SJSA1 (cell line): Measurements from ENCODE around the gene AHRR. TPM values are rescaled to one million over a fixed set of nuclear protein-coding genes. Genes with fewer than 3 reads are reported as not detected.

ENCODE experiments used
- DNase-seq, 2 experiments: peaks; one replicate each; pipeline ENCODE4 v3.0.0-alpha.2; 2015 to 2020; ENCODE audit warnings: low spot score in 2 of 2, low read depth in 1 of 2
- H3K27ac ChIP-seq: fragments of 250-450 bp; sonication (Bioruptor Pico); 2 replicates; pipeline ENCODE4 v1.5.1; 2020; ENCODE audit warnings: mild to moderate bottlenecking, moderate library complexity
- H3K27me3 ChIP-seq: fragments of 250-450 bp; sonication (Bioruptor Pico); replicated peaks from 2 replicates; pipeline ENCODE4 v1.5.1; 2020; ENCODE audit warnings: mild to moderate bottlenecking, moderate library complexity
- H3K36me3 ChIP-seq: fragments of 250-450 bp; sonication (Bioruptor Pico); 2 replicates; pipeline ENCODE4 v1.5.1; 2020; ENCODE audit warnings: mild to moderate bottlenecking
- H3K4me1 ChIP-seq: fragments of 250-450 bp; sonication (Bioruptor Pico); replicated peaks from 2 replicates; pipeline ENCODE4 v1.6.1; 2021; ENCODE audit warnings: mild to moderate bottlenecking
- H3K4me3 ChIP-seq: fragments of 250-450 bp; sonication (Bioruptor Pico); 2 replicates; pipeline ENCODE4 v1.5.1; 2020; ENCODE audit warnings: mild to moderate bottlenecking
- H3K9me3 ChIP-seq: fragments of 250-450 bp; sonication (Bioruptor Pico); replicated peaks from 2 replicates; pipeline ENCODE4 v1.5.1; 2020; ENCODE audit warnings: mild to moderate bottlenecking
- total RNA-seq: library from RNA; depleted of rRNA; stranded (reverse); fragments of >200 nt; shearing (Covaris generic); gene quantifications from 2 replicates; pipeline ENCODE4 v1.2.3, GENCODE V29; 2014

The AHRR gene
- total RNA-seq, 1 experiment from 2014 or later: 22.6 TPM

DNA sequence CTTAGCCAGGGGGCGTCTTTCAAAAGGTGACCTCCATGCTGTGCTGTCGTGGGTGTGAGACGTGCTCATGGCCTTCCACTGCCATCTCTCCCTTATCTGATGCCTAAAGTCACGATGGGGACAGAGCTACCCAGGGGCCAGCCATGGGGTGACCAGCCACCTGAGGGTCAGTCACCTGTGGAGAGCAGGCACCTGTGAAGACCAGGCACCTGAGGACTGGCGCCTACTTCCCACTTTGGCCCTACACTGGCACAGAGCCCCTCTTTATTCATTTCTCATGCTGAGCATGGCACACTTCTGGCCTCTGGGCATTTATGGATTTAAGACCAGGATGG lies 115.1 kb downstream of the AHRR start:
- Histone ChIP-seq H3K36me3 (peaks cover 18% of the 10 kb centered on the region), H3K27ac (no peak overlapping the region), H3K4me1 (no peaks in the 10 kb centered on the region; the same call in 1 of the 2 replicates), H3K4me3 (no peak overlapping the region), H3K9me3 (no peaks in the 10 kb centered on the region), H3K27me3 (no peaks in the 10 kb centered on the region)
- peak in 1 of 2 experiments; percentile 40 for DNase-seq

DNA sequence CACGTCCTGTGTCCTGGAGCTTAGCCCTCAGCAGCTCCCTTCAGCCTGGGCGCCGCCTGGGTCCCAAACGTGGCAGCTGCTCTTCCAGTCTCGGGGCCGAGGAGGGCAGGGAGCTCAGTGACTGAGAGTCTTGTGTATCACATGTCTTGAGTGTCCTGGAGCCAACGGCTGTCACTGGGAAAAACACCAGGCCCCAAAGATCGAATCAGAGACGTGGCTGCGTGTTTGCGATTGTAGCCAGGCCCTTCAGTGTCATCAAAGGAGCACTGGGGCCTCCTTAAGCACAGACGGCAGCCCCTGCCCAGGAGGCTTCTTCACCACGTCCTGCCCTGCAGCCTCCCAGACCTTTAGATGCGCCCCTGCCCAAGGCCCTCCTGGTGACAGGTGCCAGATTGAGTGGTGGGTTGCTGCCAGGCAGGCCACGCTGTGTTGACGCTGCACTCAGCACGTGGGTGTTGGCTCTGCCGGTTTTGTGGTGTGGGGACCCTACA lies 115.8 kb downstream of the AHRR start:
- H3K27me3 ChIP-seq: no peaks in the 10 kb centered on the region
- no peak overlapping the region for H3K4me3 ChIP-seq
- peak in 1 of 2 experiments; percentile 42 for DNase-seq
- peaks cover 5% of the 10 kb centered on the region for H3K4me1 ChIP-seq
- peaks cover 16% of the 10 kb centered on the region for H3K36me3 ChIP-seq
- no peaks in the 10 kb centered on the region for H3K9me3 ChIP-seq
- no peak overlapping the region for H3K27ac ChIP-seq

DNA sequence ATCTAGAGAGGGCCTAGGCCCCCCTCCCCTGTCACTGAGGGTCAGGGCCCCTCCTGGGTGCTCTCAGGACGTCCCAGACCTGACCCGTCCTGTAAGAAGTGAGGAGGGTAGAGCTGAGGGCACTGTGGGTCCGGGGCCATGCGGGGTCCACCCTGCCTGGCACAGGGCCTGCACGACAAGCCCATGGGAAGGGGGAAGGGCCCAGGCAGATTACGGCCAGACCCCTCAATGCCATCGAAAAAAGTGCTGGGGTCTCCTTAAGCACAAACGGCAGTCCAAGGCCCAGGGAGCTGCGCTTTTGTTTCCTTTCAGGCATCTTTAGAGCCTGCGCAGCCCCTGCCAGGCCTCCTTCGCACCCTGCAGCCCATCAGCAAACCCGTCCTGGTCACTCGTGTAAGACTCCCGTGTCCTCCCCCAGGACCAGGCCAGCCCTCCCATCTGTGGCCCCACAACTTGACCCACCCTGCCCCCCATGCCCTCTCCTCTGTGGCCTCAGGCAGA lies 117.0 kb downstream of the AHRR start:
- peak in 1 of 2 experiments; percentile 41 for DNase-seq
- Histone ChIP-seq H3K9me3 (no peaks in the 10 kb centered on the region), H3K36me3 (peaks cover 14% of the 10 kb centered on the region), H3K4me1 (peaks cover 12% of the 10 kb centered on the region), H3K27ac (no peak overlapping the region), H3K4me3 (no peak overlapping the region), H3K27me3 (no peaks in the 10 kb centered on the region)

DNA sequence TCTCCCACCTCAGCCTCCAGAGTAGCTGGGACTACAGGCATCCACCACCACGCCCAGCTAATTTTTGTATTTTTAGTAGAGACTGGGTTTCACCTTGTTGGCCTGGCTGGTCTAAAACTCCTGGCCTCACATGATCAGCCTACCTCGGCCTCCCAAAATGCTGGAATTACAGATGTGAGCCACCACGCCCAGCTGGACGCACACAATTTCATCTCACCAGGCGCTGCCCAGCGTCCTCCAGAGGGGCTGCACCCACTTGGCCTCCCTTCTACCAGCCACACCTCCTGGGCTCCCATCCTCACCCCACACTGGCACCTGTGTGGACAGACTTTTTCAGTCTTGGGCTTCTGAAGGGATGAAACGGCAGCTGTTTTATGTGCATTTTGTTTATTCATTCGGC lies 117.7 kb downstream of the AHRR start:
- H3K4me3 ChIP-seq: no peak overlapping the region
- no peak overlapping the region for H3K27ac ChIP-seq
- H3K36me3 ChIP-seq: peaks cover 16% of the 10 kb centered on the region
- peak in 1 of 2 experiments; percentile 42 for DNase-seq
- no peaks in the 10 kb centered on the region for H3K27me3 ChIP-seq
- peaks cover 17% of the 10 kb centered on the region for H3K4me1 ChIP-seq
- no peaks in the 10 kb centered on the region for H3K9me3 ChIP-seq

DNA sequence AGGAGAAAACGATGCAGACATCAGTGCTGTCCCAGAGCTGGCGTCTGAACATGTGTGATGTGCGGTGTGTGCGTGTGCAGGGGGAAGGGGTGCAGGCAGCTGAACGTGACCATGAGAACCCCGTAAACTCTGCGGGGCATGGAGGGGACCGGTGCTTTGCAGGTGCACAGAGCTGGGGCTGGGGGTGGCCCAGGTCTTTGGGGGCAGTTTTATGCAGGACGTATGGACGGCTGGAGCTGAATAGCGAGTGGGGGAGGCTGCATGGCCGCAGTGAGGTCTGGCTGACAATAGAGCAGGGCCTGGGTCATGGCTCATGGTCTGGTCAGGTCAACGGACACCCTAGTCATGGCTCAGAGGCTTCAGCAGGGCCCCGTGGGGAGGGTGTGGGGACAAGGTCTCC lies 118.1 kb downstream of the AHRR start:
- peak in 1 of 2 experiments; percentile 39 for DNase-seq
- H3K4me1 ChIP-seq: peaks cover 17% of the 10 kb centered on the region
- H3K4me3 ChIP-seq: no peak overlapping the region

GRCh38 chr5:440401-441201 lies 119.1 kb downstream of the AHRR start:
- Histone ChIP-seq H3K4me1 (peaks cover 17% of the 10 kb centered on the region), H3K9me3 (no peaks in the 10 kb centered on the region), H3K36me3 (peaks cover 17% of the 10 kb centered on the region), H3K27me3 (no peaks in the 10 kb centered on the region), H3K27ac (no peak overlapping the region), H3K4me3 (no peak overlapping the region)
- DNase-seq: peak in 1 of 2 experiments; percentile 37

More for the DNA sequence above, 118.1 kb downstream of the AHRR start:
- Histone ChIP-seq H3K27me3 (no peaks in the 10 kb centered on the region), H3K9me3 (no peaks in the 10 kb centered on the region), H3K27ac (no peak overlapping the region), H3K36me3 (peaks cover 15% of the 10 kb centered on the region)

DNA sequence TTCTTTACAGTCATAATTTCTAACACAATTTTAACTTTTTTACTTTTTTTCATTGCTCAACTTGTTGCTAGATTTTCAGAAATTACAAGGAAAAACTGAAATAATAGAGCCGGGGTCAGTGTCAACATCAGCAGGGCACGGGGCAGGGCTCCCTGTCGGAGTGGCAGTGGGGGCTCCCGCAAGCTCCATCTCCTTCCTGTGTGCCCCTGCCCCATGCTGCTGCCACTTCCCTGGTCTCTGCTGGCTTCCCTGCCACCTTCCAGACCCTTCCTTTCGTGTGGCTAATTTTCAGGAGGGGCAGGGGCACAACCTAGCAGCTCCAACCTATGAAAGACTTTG lies 120.5 kb downstream of the AHRR start:
- H3K27me3 ChIP-seq: no peaks in the 10 kb centered on the region
- peaks cover 29% of the 10 kb centered on the region for H3K36me3 ChIP-seq
- H3K27ac ChIP-seq: peak overlapping the region; percentile 77; the same call in 1 of the 2 replicates
- DNase-seq: no peak
- H3K4me1 ChIP-seq: peaks cover 22% of the 10 kb centered on the region
- peak overlapping the region; percentile 90 for H3K4me3 ChIP-seq
- no peaks in the 10 kb centered on the region for H3K9me3 ChIP-seq

GRCh38 chr5:442335-443238 lies 121.1 kb downstream of the AHRR start, which contains the start of gene EXOC3:
TSS of gene EXOC3 (plus strand) at chr5:443176. CDS start at chr5:446206, 3,030 bp downstream.
- Histone ChIP-seq H3K27me3 (no peaks in the 10 kb centered on the region), H3K4me1 (peaks cover 22% of the 10 kb centered on the region), H3K36me3 (peaks cover 35% of the 10 kb centered on the region), H3K9me3 (no peaks in the 10 kb centered on the region), H3K27ac (peak within 1 kb of the TSS; percentile 77), H3K4me3 (peak within 1 kb of the TSS; percentile 90)
- peak; percentile 82 to 83 for DNase-seq

DNA sequence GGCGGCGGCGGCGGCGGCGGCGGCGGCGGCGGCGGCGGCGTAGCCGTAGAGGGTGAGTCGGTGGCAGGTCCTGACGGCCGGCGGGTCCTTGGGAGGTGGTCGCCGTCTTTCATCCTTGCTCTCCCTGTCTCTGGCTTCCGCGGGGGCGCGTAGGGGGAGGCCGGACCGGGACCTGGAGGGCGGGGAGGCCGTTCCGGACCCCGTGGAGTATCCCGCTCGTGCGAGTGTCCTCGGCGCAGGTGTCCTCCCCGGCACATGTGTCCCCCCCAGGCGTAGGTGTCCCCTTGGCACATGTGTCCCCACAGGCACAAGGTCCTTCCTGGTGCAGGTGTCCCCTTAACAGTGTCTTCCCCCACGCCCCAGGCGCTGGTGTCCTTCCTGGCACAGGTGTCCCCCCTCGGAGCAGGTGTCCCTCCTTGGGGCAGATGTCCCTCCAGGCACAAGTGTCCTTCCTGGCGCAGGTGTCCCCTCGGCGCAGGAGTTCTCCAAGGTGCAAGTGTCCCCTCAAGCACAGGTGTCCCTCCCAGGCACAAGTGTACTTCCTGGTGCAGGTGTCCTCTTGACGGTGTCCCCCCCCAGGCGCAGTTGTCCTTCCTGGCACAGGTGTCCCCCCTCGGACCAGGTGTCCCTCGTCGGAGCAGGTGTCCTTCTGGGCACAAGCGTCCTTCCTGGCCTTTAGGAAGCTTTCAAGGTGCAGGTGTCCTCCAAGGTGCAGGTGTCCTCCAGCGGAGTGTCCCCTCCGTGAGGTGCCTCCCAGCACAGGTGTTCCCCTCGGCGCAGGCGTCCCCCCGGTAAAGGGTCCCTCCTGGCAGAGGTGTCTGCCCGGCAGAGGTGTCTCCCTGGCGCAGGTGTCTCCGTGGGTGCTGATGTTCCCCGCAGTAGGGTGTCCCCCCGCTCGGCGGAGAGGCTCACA lies 122.0 kb downstream of the AHRR start:
- peak in 1 of 2 experiments; percentile 47 for DNase-seq
- Histone ChIP-seq H3K4me1 (peaks cover 22% of the 10 kb centered on the region), H3K9me3 (no peaks in the 10 kb centered on the region), H3K4me3 (peak overlapping the region; percentile 90), H3K36me3 (peaks cover 44% of the 10 kb centered on the region), H3K27me3 (no peaks in the 10 kb centered on the region), H3K27ac (peak overlapping the region; percentile 77)

GRCh38 chr5:444226-444625 lies 122.7 kb downstream of the AHRR start:
- Histone ChIP-seq H3K9me3 (no peaks in the 10 kb centered on the region), H3K4me3 (peak overlapping the region; percentile 90; the same call in 1 of the 2 replicates), H3K27me3 (no peaks in the 10 kb centered on the region), H3K27ac (no peak overlapping the region), H3K36me3 (peaks cover 52% of the 10 kb centered on the region), H3K4me1 (peaks cover 22% of the 10 kb centered on the region)
- DNase-seq: no peak

- Histone ChIP-seq H3K4me3 (no peak overlapping the region), H3K9me3 (no peaks in the 10 kb centered on the region), H3K27me3 (no peaks in the 10 kb centered on the region), H3K4me1 (peaks cover 22% of the 10 kb centered on the region), H3K27ac (no peak overlapping the region), H3K36me3 (peaks cover 65% of the 10 kb centered on the region)
- peak in 1 of 2 experiments; percentile 41 for DNase-seq
Observed at GRCh38 chr5:445591-445990, 124.1 kb downstream of the AHRR start.

- Histone ChIP-seq H3K27me3 (no peaks in the 10 kb centered on the region), H3K36me3 (peaks cover 72% of the 10 kb centered on the region), H3K27ac (no peak overlapping the region), H3K9me3 (no peaks in the 10 kb centered on the region), H3K4me3 (no peak overlapping the region), H3K4me1 (peaks cover 22% of the 10 kb centered on the region)
- peak in 1 of 2 experiments; percentile 35 for DNase-seq
Observed at GRCh38 chr5:446066-446882, 124.8 kb downstream of the AHRR start.
